ENCODE data around the gene LMO7. TPM values are rescaled to one million over a fixed set of nuclear protein-coding genes. Genes with fewer than 3 reads are reported as not detected.
"Not testable (repeated sequence)": the region's sequence is repeated elsewhere in the genome, so short reads cannot be mapped to it uniquely, and the experiment has no call there.

The LMO7 gene
- total and polyA plus RNA-seq, 10 donors, result 2.2 to 15.5 (median 8.2) TPM

DNA sequence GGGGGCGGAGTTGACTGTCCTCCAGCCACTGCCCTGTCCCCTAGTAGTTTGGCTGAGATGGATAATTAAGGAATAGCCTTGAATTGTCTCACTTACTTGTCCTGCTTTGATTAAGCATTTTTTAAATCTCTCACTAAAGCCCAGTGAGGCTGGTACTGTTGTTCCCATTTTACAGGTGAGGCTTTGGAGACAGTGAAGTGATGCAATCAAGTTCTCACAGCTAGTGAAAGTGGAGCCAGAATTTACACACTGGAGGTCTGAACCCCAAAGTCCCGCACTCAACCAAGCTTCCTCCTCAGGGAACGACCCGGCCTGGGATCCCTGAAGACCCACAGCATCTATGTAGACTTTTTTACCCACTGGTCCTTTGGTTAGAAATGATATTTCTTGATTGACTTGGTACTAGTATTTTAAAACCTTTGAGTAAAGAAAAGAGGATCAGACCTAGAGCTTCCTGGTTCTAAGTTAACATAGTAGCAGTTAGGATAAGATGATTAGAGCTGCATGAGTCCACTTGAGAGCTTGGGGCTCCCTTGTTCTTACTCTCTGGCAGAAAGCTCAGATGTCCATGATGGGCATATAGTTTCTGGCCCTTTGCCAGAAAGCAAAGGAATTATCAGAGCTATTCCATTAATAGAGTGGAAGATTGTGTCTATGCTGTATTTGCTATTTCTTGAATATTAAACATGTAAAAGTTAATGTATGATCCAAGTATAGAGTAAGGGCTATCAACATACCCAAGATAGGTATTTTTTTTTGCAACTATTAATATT is 154.3 kb downstream of the LMO7 start:
- H3K27me3 ChIP-seq (replicated peaks in 1 of 7), result no peaks in the 10 kb centered on the region
- H3K4me3 ChIP-seq, result no peak overlapping the region
- intact Hi-C loops (cut with DNase I; ENCODE audit: low total_unique reads), result no loop called here
- DNase-seq, result no peak
- WGBS, 5 donors, result 91 to 100% (median 96%) methylated on average over 4 of the region's 4 CpGs
- H3K27ac ChIP-seq, result no peak overlapping the region
- no peak for TF ChIP-seq POLR2A (IDR thresholded peaks at IDR 0.05)
- TF ChIP-seq POLR2AphosphoS5 (IDR thresholded peaks at IDR 0.05), result no peak
- TF ChIP-seq, protein P1, sequence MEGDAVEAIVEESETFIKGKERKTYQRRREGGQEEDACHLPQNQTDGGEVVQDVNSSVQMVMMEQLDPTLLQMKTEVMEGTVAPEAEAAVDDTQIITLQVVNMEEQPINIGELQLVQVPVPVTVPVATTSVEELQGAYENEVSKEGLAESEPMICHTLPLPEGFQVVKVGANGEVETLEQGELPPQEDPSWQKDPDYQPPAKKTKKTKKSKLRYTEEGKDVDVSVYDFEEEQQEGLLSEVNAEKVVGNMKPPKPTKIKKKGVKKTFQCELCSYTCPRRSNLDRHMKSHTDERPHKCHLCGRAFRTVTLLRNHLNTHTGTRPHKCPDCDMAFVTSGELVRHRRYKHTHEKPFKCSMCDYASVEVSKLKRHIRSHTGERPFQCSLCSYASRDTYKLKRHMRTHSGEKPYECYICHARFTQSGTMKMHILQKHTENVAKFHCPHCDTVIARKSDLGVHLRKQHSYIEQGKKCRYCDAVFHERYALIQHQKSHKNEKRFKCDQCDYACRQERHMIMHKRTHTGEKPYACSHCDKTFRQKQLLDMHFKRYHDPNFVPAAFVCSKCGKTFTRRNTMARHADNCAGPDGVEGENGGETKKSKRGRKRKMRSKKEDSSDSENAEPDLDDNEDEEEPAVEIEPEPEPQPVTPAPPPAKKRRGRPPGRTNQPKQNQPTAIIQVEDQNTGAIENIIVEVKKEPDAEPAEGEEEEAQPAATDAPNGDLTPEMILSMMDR (IDR thresholded peaks at IDR 0.05 in 8 of 11, conservative IDR thresholded peaks at IDR 0.05 in 3 of 11), result no peak
- H3K4me1 ChIP-seq, result peaks cover 0 to 6% (median 0%) of the 10 kb centered on the region in 6 donors
- H3K9me3 ChIP-seq, result no peaks in the 10 kb centered on the region
- no peaks in the 10 kb centered on the region for H3K36me3 ChIP-seq

DNA sequence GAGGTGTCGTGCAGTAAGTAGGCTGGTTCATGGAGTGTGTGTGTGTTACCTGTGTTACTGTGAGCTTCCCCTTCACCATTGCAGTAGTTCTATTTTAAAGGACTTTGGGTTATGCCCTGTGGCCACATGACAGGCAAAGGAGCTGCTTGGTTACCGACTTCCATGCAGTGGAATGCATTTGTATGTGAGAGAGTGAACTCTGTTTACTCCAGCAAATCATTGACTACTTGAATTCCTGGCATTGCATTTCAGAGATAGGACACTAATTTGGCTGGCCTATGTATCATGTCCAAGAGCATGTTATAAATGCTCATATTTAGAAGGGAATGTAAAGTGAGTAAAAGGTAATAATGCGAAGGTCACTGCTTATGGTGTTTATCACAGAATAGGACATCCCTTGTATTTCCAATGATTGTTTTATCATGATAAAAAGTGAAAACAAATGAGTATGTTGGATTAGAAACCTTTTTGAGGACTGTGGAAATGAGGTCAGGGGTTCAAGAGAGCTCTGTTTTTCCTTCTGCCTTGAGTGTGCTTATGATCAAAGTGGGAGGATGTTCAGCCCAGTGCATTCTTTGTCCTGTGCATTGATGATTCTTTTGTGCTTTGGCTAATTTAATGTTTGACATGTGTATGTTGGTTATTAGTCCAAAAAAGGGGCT is 156.5 kb downstream of the LMO7 start:
- 79 to 90% (median 84%) methylated on average over 3 of the region's 3 CpGs for WGBS, 5 donors
- intact Hi-C loops (cut with DNase I; ENCODE audit: low total_unique reads), result no loop called here
- TF ChIP-seq POLR2AphosphoS5 (IDR thresholded peaks at IDR 0.05) (no peak), POLR2A (IDR thresholded peaks at IDR 0.05) (no peak)
- TF ChIP-seq, protein P1 (IDR thresholded peaks at IDR 0.05 in 8 of 11, conservative IDR thresholded peaks at IDR 0.05 in 3 of 11), result no peak
- peaks cover 0 to 12% (median 0%) of the 10 kb centered on the region in 6 donors for H3K36me3 ChIP-seq
- H3K9me3 ChIP-seq, result no peaks in the 10 kb centered on the region
- H3K27me3 ChIP-seq (replicated peaks in 1 of 7), result no peaks in the 10 kb centered on the region
- no peak overlapping the region for H3K4me3 ChIP-seq
- no peak overlapping the region for H3K27ac ChIP-seq
- no peak for DNase-seq
- H3K4me1 ChIP-seq, result peaks cover 0 to 6% (median 0%) of the 10 kb centered on the region in 6 donors

DNA sequence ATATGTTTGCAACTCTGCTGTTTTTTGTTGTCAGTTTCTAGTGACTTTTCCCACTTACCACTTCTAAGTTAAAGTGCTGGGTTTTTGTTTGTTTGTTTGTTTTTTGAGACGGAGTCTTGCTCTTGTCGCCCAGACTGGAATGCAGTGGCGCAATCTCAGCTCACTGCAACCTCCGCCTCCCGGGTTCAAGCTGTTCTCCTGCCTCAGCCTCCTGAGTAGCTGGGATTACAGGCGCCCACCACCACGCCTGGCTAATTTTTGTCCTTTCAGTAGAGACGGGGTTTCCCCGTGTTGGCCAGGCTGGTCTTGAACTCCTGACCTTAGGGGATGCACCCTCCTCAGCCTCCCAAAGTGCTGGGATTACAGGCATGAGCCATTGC is 157.0 kb downstream of the LMO7 start:
- DNase-seq; H3K27me3 ChIP-seq (replicated peaks in 1 of 7); H3K4me3 ChIP-seq; intact Hi-C loops (cut with DNase I; ENCODE audit: low total_unique reads); H3K9me3 ChIP-seq; H3K27ac ChIP-seq; H3K4me1 ChIP-seq: not testable (repeated sequence)
- peaks cover 0 to 12% (median 0%) of the 10 kb centered on the region in 6 donors for H3K36me3 ChIP-seq
- 89 to 94% (median 90%) methylated on average over 9 of the region's 9 CpGs for WGBS, 5 donors

DNA sequence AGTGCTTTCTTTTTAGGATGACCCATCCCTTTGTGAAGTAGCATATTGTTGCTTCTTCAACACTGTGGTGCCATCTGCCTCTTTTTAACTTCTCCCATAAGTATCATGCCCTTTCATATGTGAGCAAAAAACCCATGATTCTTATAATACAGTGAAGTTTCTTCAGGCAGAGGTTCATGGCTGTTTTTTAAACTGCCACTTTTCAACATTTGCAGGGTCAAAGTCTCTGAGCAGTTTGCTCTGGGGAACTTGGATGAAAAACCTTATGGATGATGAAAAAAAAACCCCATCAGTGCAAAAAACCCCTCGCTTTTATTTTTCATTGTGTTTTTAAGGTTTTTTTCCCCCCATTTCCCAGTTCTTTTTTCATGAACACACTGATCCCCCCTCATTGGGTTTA is 158.5 kb downstream of the LMO7 start:
- 87 to 97% (median 94%) methylated on average over 1 of the region's 1 CpG for WGBS, 5 donors
- no peak for DNase-seq
- Histone ChIP-seq H3K4me1 (peaks cover 0 to 6% (median 0%) of the 10 kb centered on the region in 6 donors), H3K9me3 (no peaks in the 10 kb centered on the region), H3K27ac (no peak overlapping the region), H3K36me3 (peaks cover 0 to 12% (median 0%) of the 10 kb centered on the region in 6 donors), H3K27me3 (replicated peaks in 1 of 7) (no peaks in the 10 kb centered on the region), H3K4me3 (no peak overlapping the region)
- intact Hi-C loops (cut with DNase I; ENCODE audit: low total_unique reads), result no loop called here
- TF ChIP-seq POLR2A (IDR thresholded peaks at IDR 0.05) (no peak), POLR2AphosphoS5 (IDR thresholded peaks at IDR 0.05) (no peak)
- TF ChIP-seq, protein P1 (IDR thresholded peaks at IDR 0.05 in 8 of 11, conservative IDR thresholded peaks at IDR 0.05 in 3 of 11), result no peak

Measured in spleen (tissue), 11 donors.